Sigmoid colon (tissue), 3 donors: ENCODE results near the gene LHX6.

ENCODE experiments used
- POLR2A ChIP-seq, 2 donors: fragments of 450-650 bp; IDR thresholded peaks; one replicate each; pipeline ENCODE4 v1.6.1; 2016; ENCODE audit warnings: antibody characterized with exemption in 2 of 2, mild to moderate bottlenecking in 2 of 2, moderate library complexity in 2 of 2
- TF ChIP-seq, protein P1 (sequence below), 4 experiments: fragments of 450-650 bp in 3 of 4; fragments of 200-600 bp in 1 of 4; IDR thresholded peaks; one replicate each; pipeline ENCODE4 v1.5.1; 2016 to 2019; ENCODE audit warnings: antibody characterized with exemption in 4 of 4, mild to moderate bottlenecking in 3 of 4, moderate library complexity in 2 of 4

GRCh38 chr9:122191584-122191983 lies 37.2 kb downstream of the LHX6 start:
- TF ChIP-seq, protein P1, sequence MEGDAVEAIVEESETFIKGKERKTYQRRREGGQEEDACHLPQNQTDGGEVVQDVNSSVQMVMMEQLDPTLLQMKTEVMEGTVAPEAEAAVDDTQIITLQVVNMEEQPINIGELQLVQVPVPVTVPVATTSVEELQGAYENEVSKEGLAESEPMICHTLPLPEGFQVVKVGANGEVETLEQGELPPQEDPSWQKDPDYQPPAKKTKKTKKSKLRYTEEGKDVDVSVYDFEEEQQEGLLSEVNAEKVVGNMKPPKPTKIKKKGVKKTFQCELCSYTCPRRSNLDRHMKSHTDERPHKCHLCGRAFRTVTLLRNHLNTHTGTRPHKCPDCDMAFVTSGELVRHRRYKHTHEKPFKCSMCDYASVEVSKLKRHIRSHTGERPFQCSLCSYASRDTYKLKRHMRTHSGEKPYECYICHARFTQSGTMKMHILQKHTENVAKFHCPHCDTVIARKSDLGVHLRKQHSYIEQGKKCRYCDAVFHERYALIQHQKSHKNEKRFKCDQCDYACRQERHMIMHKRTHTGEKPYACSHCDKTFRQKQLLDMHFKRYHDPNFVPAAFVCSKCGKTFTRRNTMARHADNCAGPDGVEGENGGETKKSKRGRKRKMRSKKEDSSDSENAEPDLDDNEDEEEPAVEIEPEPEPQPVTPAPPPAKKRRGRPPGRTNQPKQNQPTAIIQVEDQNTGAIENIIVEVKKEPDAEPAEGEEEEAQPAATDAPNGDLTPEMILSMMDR (IDR thresholded peaks at IDR 0.05), result no peak
- TF ChIP-seq POLR2A (IDR thresholded peaks at IDR 0.05), result no peak
